NOMO-1 treated with dmso at 0.1 percent for 144 hours (cell line): ENCODE measurements around the gene INSYN2B.
"Not testable (repeated sequence)": the region's sequence is repeated elsewhere in the genome, so short reads cannot be mapped to it uniquely, and the experiment has no call there.

Source experiments
- DNase-seq: peaks from one replicate; lab custom pipeline; 2025; ENCODE audit not compliant: unreplicated experiment; lab: John Stamatoyannopoulos, UW

INSYN2B gene

DNA sequence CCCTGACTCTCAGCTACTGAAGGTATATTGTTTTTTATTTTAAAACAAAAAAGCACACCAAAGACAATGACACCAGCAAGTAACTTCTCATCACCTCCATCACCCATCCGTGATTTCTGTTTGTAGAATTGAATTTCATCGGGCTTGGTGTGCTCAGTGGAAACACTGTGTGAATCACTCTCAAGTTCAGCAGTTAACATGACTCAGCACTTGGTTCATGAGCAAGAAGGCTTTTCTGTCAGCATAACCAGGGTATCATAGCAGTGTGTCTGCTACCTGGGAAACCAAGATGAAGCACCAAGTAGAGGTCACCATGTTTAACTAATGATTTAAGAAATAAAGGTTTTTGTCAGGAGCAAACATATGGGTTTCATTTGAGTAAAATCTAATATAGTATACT is 123.7 kb downstream of the INSYN2B start:
- no peak for DNase-seq

DNA sequence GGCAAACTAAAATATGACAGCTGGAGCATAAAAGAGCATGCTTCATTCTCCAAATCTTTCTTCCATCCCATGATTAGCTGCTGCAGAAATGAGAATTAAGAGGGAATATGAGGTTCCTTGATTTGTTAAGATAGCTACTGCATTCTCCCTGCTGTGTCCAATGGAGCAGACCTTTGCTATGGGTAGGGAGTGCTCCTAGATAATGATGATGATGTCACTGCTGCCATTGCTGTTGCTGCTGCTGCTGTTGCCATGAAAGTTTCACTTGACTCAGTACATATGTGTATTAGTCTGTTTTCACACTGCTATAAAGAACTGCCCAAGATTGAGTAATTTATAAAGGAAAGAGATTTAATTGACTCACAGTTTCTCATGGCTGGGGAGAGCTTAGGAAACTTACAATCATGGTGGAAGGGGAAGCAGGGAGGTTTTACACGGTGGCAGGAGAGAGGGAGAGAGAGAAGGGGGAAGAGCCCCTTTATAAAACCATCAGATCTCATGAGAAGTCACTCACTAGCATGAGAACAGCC is 128.9 kb downstream of the INSYN2B start:
- no peak for DNase-seq

DNA sequence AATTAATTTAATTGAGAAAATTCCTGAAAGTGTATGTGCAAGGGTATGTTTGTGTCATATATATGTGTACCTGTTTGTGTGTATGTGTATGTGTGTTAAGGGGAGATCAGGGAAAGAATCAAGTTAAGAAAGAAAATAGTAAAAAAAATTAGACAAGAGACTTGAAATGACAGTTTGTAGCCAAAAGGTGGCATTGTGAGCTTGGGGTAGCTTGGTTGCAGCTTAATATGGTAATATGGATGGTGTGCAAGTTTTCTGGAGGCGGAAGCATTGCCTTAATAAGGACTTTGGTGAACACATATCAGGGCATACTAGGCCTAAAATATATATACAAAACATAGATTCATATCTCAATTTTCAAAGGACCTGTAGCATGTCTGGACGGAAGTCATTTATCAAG is 129.9 kb downstream of the INSYN2B start:
- DNase-seq = no peak

DNA sequence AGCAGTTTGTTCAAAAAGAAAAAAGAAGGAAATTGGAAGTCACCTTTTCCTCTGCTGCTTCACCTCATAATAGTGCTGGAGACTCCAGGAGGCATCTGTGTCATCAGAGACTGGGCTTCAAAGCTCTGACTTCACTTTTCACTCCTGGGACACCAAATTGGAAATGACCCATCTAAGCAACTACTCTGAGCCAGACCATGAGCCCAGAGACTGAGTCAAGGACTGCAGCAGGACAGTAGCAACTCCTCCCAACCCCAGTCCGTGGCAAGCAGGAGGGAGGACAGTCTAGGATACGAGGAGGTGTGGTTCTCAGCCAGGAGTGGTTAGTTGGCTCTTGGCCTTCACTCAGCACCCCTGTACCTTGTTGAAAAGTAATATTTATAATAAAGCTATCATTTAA is 131.5 kb downstream of the INSYN2B start:
- DNase-seq = no peak

DNA sequence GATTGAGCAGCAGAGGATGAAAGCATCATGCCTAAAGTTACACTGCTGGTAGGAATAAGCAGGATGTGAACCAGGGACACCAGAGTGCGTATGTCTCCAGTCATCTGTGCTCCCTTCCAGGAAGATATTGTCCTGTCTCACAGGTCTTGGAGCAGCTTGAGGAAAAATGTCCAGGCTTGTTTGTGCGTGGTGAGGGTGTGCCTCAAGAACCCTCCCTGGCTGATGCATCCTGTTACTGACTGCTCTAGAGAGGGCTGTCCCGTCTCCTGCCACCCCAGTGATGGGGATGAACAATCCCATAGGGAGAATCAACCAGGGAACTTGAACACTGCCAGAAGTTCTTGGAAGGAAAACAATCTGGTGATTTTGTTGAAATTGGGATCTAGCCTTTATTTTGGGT is 132.0 kb downstream of the INSYN2B start:
- DNase-seq = no peak

DNA sequence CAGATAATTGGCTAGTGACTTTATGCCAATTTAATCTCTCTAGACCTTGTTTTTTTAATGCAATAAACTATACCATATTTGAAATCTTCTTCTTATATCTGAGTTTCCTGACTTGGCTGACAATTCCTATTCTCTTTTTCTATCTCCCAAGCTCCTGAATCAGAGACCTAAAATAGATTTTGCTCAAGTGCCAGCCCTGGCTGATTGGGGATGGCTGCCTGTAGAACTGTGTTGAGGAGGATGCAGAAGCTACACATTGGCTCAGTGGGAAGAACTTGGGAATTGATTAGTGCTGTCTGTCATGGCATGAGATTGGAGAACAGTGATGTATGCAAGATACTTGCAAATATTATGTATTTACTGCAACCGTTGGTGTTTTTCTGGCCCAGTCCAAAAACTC is 132.8 kb downstream of the INSYN2B start:
- no peak for DNase-seq

DNA sequence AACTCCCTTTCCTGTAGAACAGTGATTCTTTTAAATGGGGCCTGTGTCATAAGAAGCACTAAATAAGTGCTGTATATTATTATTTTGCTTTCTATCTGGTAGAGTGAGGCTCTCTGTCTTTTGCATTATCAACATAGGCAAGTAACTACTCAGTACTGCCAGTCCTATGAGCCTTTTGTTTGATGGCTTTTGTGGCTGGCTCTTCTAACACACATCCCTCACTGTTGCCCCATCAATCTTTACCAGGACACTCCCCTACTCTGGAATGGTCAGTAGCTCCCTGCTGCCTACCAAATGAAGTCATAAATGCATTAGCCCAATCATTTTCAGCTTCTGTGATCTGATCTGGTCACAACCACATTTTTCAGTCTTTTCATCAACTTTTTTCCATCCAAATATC is 137.6 kb downstream of the INSYN2B start:
- DNase-seq = no peak

DNA sequence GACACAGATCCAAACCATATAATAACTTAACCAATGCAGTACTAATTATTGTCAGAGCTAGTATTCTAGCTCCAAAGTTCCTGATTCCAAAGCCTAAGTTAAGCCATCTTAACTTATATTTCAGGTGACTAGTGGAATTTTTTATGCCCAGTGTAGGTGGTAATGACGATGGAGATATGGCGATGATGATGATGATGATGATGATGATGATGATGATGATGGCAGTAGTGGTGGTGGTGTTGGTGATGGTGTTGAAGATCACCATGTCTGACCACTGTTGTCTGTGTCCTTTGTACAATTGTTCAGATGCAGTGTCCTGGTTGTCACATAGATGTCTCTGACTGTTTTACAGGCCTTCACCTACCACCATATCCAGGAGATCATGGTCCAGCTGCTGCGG is 139.9 kb downstream of the INSYN2B start:
- no peak for DNase-seq

DNA sequence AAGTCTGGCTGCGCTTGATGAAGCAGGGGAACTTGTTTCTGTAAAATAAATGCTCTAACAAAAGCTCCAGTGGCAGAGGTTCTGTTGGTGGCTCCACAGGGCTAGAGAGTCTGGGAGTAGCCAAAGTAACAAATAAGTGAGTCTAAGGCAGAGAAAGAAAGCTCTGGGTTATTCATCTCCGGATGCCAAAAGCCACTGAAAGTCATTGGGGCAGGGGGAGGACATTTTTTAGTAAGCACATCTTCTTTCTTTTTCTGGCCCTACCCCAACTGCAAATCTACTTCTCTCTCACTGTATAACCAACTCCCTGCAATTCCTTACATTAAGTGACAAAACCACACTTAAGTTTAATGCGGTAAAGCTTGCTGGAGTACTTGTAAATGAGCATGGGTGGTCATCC is 141.6 kb downstream of the INSYN2B start:
- DNase-seq = no peak

DNA sequence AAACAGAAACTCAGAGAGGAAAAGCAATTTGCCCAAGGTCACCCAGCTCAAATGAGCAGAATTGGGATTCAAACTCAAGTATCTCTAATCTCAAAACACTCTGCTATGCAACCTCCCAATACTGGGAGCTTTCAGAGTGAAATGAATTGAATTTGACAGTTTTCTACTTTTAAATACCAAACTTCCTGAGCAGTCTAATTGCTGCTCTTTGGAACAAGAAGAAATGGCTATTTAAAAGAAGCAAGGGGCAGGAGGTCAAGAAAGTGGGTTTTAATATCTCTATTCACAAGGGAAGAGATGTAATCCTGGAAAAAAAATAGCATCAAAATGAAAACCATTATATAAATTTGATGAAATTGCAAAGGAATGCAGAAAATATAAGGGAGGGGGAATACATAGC is 142.6 kb downstream of the INSYN2B start:
- no peak for DNase-seq

DNA sequence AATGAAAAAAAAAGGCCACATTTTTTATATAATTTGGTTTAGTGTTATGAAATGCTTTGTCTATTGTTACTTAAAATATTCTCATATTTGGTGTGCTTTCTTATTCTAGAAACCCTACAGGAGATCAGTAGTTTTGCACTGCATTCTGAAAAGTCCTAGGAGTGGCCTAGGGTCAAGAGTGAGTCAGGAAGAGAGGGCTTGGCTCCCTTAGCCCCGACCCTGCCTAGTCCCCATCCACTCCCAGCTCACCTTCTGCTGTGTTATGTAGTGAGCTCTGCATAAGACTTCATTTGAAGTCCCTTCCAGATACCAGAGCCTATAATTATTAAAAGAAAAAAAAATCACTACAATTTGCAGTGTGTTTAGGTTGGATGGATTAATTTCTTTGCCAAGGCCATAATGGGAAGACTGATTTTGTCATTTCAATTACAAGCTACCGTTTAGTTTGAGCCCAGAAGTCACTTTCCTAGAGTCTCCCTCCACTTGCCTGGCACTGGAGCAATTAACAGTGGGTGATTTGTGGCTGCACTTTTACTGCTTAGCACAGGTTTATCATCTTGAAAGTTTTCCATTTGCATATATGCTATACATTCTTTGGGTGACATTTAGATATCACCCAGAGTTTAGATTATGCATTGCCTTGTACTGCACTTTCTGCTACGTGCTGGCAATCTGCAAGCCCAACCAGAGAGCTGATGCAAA is 143.3 kb downstream of the INSYN2B start:
- DNase-seq = no peak

DNA sequence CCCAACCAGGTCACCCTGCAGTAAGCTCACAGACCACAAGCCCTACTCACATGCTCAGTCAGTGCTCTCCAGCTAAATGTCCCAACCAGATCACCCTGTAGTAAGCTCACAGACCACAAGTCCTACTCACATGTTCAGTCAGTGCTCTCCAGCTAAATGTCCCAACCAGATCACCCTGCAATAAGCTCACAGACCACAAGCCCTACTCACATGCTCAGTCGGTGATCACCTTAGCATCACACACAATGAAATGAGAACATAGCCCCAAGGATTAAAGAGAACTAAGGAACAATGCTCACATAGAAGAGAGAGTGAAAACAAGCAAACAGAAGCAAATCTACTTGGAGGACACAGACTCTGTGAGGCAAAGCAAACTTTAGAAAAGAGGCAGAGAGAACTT is 145.8 kb downstream of the INSYN2B start:
- DNase-seq = not testable (repeated sequence)

DNA sequence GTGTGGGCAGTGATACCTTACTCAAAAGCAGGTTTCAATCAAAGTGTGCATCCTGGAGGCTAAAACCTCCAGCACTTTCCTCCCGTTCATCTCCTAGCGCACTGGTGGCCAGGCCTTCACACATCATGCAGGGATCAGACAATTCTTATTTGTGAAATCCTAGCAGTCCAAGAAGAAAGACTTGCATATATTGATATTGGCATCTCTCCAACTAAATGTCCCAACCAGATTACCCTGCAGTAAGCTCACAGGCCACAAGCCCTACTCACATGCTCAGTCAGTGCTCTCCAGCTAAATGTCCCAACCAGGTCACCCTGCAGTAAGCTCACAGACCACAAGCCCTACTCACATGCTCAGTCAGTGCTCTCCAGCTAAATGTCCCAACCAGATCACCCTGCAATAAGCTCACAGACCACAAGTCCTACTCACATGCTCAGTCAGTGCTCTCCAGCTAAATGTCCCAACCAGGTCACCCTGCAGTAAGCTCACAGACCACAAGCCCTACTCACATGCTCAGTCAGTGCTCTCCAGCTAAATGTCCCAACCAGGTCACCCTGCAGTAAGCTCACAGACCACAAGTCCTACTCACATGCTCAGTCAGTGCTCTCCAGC is 146.5 kb downstream of the INSYN2B start:
- DNase-seq = not testable (repeated sequence)

DNA sequence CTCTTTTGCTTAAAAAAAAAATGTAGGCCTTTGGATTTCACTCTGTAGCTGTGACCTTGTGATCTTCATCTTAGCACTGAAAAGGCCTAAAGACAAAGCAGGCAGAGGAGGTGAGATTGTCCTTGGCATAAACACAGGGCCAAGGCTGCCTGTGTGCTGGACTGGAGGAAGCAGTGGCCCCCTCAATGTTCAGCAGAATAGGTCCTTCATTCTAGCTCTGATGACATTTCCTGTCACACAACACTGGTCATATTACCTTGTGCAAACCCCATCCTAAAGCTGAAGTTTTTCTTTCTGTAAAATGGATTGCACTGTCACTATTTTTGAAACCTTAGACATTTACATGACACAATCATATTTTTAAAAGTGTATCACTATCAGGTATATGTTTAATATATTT is 147.4 kb downstream of the INSYN2B start:
- DNase-seq = no peak

DNA sequence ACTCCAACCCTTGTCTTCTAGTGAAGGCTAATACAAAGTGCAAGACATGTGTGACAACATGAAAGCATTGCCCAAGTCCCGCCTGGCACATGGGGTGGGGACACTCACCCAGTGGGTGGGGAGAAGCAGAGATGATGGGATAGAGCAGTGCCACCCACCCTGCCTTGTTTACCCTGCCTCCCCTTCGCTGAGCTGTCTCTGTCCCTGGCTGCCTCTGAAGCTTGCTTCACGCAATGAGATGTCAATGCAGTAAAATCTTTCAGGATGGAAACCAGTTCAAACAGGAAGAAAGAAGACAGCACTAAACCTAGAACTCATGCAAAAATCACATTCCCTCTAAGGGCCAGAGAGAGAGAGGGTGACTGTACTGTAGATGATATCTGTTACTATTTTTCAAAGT is 148.0 kb downstream of the INSYN2B start:
- DNase-seq = no peak

DNA sequence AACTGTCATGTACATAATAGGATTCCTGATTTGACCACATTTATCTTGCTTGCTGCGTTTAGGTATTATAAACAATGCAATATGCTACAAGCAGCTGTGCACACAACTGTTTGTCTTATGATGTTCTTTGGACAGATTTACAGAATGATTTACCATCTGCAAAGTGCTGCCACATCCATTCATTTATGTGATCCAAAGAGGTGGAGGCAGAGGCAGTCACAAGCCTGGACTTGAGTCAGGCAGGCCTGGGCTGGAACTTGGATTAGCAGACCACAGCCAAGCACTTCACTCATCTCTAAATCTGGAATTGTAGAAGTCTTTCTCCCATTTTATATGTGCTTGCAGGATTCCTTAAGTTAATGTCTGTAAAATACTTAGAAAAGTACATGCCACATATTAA is 149.0 kb downstream of the INSYN2B start:
- no peak for DNase-seq

DNA sequence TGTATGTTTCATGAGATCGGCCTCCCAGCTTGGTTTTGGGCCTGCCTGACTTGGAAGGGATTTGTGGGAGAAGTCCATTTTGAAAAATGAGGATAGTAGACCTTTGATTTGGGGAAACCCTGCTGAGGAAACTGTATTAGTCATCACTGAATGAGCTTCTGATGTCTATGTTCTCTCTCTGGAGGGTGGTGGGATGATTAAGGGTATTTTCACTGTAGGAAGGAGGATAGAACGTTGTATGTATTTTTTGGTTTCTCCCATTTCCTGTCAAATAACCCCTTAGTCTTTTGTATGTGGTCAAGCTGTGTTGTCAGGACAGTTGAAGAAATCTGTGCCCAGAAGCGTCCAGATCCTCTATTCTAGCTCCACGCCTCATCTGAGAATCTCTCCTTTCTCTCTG is 151.9 kb downstream of the INSYN2B start:
- DNase-seq = no peak

DNA sequence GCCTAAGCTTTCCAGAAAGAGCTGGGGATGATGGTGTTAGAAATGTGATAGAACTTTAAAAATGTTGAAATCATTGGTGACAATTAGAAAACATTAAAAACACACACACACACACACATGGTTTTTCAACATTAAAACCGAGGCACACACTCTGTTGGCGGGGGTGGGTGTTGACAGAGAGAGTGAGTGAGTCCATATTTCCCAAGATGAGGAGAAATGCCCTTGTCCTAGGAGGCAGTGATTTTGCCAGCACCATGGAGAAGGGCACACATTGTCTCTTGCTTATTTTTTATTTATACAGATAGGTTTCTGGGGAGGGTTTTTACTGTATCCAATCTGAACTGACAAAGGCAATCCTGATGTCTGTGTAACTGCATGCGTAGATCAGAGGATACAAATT is 152.5 kb downstream of the INSYN2B start:
- no peak for DNase-seq

DNA sequence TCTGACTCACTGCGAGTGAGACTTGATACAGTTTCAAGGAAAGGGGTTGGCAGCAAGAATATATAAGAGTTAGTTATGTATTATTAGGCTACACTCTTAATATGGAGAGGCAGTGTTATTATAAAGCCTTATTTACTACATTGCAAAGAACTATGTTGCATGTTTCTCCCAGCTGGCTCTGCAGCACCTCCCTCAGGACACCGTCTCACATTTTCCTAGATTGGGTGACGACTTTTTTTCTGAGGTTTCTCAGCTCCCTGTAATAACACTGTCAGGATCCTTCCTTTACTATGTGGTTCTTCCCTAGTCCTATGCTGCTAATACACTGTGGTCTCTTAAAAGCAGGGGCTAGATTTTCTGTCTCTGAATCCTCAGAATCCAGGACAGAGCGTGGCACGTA is 153.7 kb downstream of the INSYN2B start:
- DNase-seq = no peak

DNA sequence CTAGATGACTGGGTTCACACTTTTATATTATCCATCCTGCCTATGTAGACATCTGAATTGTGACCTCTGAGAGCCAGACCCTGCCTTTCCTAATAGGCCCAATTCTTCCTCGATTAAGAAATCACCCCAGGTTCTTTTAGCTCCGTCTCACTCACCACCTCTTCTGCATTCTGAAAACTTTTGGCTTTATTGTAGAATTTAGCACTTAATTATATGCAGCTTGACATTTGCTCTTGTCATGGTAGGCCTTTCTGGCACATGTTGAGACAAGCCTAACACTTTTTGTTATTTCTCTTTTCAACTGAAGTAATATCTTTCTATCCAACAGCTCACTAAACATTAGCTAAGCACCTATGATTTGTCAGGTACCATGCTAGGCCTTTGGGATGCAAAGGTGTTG is 163.3 kb downstream of the INSYN2B start:
- DNase-seq = no peak

DNA sequence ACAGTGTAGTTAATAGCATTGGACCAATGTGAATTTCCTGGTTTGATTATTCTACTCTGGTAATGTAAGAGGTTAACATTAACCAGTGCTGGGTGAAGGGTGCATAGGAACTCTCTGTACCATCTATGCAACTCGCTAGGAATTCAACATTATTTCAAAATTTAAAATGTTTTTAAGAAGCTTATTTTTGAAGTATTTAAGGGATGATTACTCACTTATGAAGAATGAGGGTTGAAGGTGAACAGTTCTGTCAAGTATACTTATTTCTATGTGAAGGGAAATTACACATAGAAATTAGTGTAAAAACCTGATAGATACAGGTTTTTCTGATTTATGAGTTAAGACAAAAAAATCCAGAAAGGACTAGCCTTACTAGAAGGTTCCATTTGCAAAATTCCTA is 165.8 kb downstream of the INSYN2B start:
- no peak for DNase-seq
